Loucy (cell line): ENCODE measurements around the gene JAKMIP3.

Experiments
- H2AFZ ChIP-seq: fragments of 200-600 bp; sonication (generic); 2 replicates; pipeline ENCODE4 v1.6.0; 2016; ENCODE audit warnings: antibody characterized with exemption, mild to moderate bottlenecking, low read length, moderate library complexity
- H3F3A ChIP-seq: fragments of 200-600 bp; 2 replicates; pipeline ENCODE4 v1.6.0; 2016; ENCODE audit warnings: antibody characterized with exemption, low read depth, mild to moderate bottlenecking
- H3K27me3 ChIP-seq: fragments of 200-600 bp; sonication (generic); 2 replicates; pipeline ENCODE4 v1.6.1; 2014; ENCODE audit warnings: low read length, mild to moderate bottlenecking; ENCODE audit not compliant: insufficient read depth, poor library complexity, severe bottlenecking
- H3K36me3 ChIP-seq: fragments of 200-600 bp; sonication (generic); 2 replicates; pipeline ENCODE4 v1.6.1; 2016; ENCODE audit warnings: low read length; ENCODE audit not compliant: insufficient read depth
- H3K4me1 ChIP-seq: fragments of 200-600 bp; sonication (generic); 2 replicates; pipeline ENCODE4 v1.5.1; 2014; ENCODE audit warnings: low read length, mild to moderate bottlenecking; ENCODE audit not compliant: insufficient read depth, poor library complexity, severe bottlenecking
- H3K4me2 ChIP-seq: fragments of 200-600 bp; sonication (generic); 2 replicates; pipeline ENCODE4 v1.6.0; 2014; ENCODE audit warnings: antibody characterized with exemption, low read length, low read depth, mild to moderate bottlenecking; ENCODE audit not compliant: poor library complexity, severe bottlenecking
- H3K4me3 ChIP-seq: fragments of 200-600 bp; sonication (generic); 2 replicates; pipeline ENCODE4 v1.5.1; 2014; ENCODE audit warnings: low read length, mild to moderate bottlenecking, mixed read lengths; ENCODE audit not compliant: poor library complexity, severe bottlenecking
- H3K79me2 ChIP-seq: fragments of 200-600 bp; sonication (generic); 2 replicates; pipeline ENCODE4 v1.6.1; 2014; ENCODE audit warnings: low read length; ENCODE audit not compliant: insufficient read depth
- H3K9ac ChIP-seq: fragments of 200-600 bp; sonication (generic); 2 replicates; pipeline ENCODE4 v1.6.0; 2014; ENCODE audit warnings: mild to moderate bottlenecking, low read depth, low read length, moderate library complexity; ENCODE audit not compliant: poor library complexity, severe bottlenecking
- H3K9me2 ChIP-seq: fragments of 200-600 bp; sonication (generic); replicated peaks from 2 replicates; pipeline ENCODE4 v1.6.1; 2016; ENCODE audit warnings: low read depth, low read length, mixed read lengths
- H3K9me3 ChIP-seq: fragments of 200-600 bp; sonication (generic); 2 replicates; pipeline ENCODE4 v1.6.1; 2014; ENCODE audit warnings: mild to moderate bottlenecking, antibody characterized with exemption, low read length, low read depth; ENCODE audit not compliant: insufficient read depth
- H4K20me1 ChIP-seq: fragments of 200-600 bp; sonication (generic); 2 replicates; pipeline ENCODE4 v1.6.0; 2014; ENCODE audit warnings: antibody characterized with exemption, low read length, mild to moderate bottlenecking; ENCODE audit not compliant: insufficient read depth, poor library complexity, severe bottlenecking
- EZH2phosphoT487 ChIP-seq: fragments of 200-600 bp; IDR thresholded peaks from 2 replicates; pipeline ENCODE4 v1.6.1; 2018; ENCODE audit warnings: antibody characterized with exemption, mild to moderate bottlenecking, moderate library complexity, borderline replicate concordance
- TF ChIP-seq, protein P1 (sequence below): fragments of 200-600 bp; sonication (generic); conservative IDR thresholded peaks from 2 replicates; pipeline ENCODE4 v1.5.1; 2014; ENCODE audit warnings: mild to moderate bottlenecking, antibody characterized with exemption, low read length

Gene JAKMIP3

DNA sequence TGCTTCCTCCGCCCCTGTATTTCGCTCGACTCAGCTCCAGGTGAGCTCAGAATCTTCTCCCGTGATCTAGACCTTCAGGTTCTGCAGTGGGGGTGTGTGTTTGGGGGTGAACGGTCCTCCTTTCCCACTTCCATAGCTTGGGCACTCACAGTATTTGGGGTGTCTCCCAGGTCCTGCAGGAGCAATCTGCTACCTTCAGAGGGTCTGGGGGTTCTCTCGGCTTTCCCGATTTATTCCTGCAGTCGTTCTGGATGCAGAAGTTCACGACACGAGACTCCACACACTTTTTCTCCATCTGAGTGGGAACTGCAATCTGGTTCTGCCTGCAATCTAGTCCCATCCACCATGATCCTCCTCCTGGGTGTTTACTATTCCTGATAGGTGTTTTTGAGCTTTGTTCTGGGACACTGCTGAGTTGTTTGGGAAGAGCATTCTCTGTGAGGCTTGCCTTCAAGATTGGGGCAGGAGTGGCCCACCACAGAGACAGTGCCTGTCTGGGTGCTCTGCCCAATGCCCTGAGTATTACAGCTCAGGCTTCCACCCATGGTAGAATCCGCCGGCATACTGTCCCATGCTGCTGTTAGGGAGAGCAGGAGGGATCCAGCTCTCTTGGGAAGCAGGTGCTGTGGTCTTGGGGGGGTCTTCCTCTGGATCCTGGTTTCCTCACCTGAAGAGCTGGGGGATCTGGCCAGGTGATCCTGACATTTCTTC, 29.8 kb downstream of the JAKMIP3 start:
- Histone ChIP-seq H3K4me1 (peaks cover 13% of the 10 kb centered on the region), H3K36me3 (no peaks in the 10 kb centered on the region), H3K9ac (no peak overlapping the region), H3K9me2 (no peaks in the 10 kb centered on the region), H3K79me2 (no peaks in the 10 kb centered on the region), H3K27me3 (peaks cover 9% of the 10 kb centered on the region), H4K20me1 (no peaks in the 10 kb centered on the region), H3K4me3 (no peak overlapping the region), H3K4me2 (peak overlapping the region; percentile 38), H3K9me3 (peaks cover 13% of the 10 kb centered on the region; the same call in 1 of the 2 replicates), H3F3A (no peaks in the 10 kb centered on the region), H2AFZ (no peak overlapping the region)
- TF ChIP-seq, protein P1, sequence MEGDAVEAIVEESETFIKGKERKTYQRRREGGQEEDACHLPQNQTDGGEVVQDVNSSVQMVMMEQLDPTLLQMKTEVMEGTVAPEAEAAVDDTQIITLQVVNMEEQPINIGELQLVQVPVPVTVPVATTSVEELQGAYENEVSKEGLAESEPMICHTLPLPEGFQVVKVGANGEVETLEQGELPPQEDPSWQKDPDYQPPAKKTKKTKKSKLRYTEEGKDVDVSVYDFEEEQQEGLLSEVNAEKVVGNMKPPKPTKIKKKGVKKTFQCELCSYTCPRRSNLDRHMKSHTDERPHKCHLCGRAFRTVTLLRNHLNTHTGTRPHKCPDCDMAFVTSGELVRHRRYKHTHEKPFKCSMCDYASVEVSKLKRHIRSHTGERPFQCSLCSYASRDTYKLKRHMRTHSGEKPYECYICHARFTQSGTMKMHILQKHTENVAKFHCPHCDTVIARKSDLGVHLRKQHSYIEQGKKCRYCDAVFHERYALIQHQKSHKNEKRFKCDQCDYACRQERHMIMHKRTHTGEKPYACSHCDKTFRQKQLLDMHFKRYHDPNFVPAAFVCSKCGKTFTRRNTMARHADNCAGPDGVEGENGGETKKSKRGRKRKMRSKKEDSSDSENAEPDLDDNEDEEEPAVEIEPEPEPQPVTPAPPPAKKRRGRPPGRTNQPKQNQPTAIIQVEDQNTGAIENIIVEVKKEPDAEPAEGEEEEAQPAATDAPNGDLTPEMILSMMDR: no peak

DNA sequence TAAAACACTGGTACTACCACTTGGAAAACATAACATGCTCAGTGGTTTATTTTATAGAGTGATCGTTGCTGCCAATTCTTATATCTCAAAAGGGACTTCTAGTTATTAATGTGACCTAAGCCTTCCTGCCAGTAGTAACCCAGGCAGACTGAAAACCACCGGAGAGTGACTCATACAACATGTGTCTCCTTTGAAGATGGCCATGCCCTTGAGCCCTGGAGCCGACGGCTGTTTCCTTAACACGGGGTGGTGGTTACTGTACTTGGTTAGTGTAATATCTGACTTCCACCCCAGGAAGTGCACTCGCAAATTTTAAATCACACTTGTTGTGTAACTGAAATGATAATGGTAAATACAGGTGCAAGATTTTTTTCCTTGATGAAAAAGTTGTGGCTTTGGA, 30.5 kb downstream of the JAKMIP3 start:
- Histone ChIP-seq H2AFZ (no peak overlapping the region), H3K79me2 (no peaks in the 10 kb centered on the region), H3K4me3 (no peak overlapping the region), H3K36me3 (no peaks in the 10 kb centered on the region), H3K9me2 (no peaks in the 10 kb centered on the region), H3K4me1 (peaks cover 13% of the 10 kb centered on the region), H3K27me3 (peaks cover 9% of the 10 kb centered on the region), H3K9ac (no peak overlapping the region), H3K4me2 (peak overlapping the region; percentile 38), H3F3A (no peaks in the 10 kb centered on the region), H4K20me1 (no peaks in the 10 kb centered on the region), H3K9me3 (peaks cover 16% of the 10 kb centered on the region; the same call in 1 of the 2 replicates)
- TF ChIP-seq, protein P1: no peak
- peak; percentile 51; the same call in 1 of the 2 replicates for TF ChIP-seq EZH2phosphoT487

DNA sequence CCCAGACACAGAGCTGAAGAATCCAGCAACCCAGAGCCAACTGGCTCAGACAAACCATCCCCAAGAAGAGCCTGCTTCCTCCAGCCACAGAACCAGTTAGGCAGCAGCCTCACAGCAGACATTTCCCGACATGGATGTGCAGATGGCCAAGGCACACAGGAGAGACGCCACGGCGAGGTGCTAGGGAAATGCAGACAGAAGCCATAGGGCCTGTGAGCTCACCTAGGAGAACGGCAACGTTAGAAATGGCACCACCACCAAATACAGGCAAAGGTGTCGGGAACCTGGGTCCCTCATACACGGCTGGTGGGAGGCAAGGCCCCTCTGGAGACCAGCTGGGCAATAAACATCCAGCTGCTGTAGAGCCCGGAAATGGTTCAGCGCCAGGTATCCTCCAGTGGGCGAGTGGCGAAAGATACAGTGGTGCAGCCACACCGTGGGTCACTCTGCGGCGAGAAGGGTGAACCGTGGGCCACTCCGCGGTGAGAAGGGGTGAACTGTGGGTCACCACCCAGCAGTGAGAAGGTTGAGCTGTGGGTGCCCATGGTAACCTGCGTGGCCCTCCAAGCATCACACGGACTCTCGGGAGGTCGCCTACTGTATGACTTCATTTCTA, 31.2 kb downstream of the JAKMIP3 start:
- H3F3A ChIP-seq: no peaks in the 10 kb centered on the region
- no peak overlapping the region for H3K4me2 ChIP-seq
- TF ChIP-seq, protein P1: no peak
- TF ChIP-seq EZH2phosphoT487: no peak
- H3K36me3 ChIP-seq: no peaks in the 10 kb centered on the region
- H3K4me1 ChIP-seq: peaks cover 13% of the 10 kb centered on the region
- H3K4me3 ChIP-seq: no peak overlapping the region
- peaks cover 9% of the 10 kb centered on the region for H3K27me3 ChIP-seq
- no peaks in the 10 kb centered on the region for H4K20me1 ChIP-seq
- peaks cover 16% of the 10 kb centered on the region; the same call in 1 of the 2 replicates for H3K9me3 ChIP-seq
- H3K9ac ChIP-seq: no peak overlapping the region
- no peaks in the 10 kb centered on the region for H3K9me2 ChIP-seq
- no peak overlapping the region for H2AFZ ChIP-seq
- no peaks in the 10 kb centered on the region for H3K79me2 ChIP-seq
